ENCODE measurements around the gene DNAH2.

DNAH2 gene

GRCh38 chr17:7702776-7703175 is 14.8 kb upstream of the DNAH2 start:
- DNase-seq (ENCODE audit: low read depth, low spot score): no peak

DNA sequence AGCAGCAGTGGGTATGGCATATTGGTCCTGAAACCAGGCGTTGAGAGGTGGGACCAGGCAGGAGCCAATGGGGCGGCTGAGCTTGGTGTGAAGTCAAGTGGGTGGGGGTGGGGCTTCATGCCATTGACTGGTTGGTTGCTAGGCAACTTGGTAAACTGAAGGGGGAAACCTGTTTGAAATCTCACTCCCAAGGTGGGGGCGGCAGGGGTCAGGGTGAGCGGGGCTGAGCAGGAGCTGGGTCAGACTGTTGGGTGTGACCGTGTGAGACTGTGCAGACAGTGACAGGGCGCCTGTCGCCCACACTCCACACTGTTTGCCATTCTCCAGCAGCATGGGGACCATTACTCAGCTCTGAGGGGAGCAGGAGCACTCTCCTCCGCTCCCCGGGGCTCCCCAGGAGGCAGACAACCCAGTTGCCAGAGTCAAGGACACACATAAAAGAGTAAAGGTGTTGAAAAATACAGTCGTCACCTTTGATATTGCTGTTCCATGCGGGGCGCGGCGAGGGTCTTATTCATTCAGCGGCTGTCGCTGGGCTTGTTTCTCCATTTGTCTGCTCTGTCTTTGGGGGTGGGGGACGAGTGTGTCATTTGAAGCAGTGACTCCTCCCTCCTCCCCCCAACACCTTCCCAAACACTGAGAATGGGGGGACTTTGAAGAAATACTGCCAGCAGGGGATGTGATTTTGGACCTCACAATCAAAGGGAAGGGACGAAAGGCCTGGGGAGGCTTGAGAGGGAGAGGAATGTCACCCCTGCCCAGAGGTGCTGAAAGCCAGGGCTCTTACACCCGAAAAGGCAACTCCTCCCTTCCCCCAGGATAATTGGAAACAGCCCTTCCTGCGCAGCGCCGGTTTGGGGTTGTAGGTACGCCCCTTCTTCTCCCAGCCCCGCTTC is 13.7 kb upstream of the DNAH2 start:
- DNase-seq (ENCODE audit: low read depth, low spot score): no peak

- no peak for DNase-seq (ENCODE audit: low read depth, low spot score)
These were observed 12.8 kb upstream of the DNAH2 start, which contains the start of gene EFNB3 for GRCh38 chr17:7704601-7705268. TSS of gene EFNB3 (plus strand) at chr17:7705202. CDS start at chr17:7705599, 397 bp downstream.

DNA sequence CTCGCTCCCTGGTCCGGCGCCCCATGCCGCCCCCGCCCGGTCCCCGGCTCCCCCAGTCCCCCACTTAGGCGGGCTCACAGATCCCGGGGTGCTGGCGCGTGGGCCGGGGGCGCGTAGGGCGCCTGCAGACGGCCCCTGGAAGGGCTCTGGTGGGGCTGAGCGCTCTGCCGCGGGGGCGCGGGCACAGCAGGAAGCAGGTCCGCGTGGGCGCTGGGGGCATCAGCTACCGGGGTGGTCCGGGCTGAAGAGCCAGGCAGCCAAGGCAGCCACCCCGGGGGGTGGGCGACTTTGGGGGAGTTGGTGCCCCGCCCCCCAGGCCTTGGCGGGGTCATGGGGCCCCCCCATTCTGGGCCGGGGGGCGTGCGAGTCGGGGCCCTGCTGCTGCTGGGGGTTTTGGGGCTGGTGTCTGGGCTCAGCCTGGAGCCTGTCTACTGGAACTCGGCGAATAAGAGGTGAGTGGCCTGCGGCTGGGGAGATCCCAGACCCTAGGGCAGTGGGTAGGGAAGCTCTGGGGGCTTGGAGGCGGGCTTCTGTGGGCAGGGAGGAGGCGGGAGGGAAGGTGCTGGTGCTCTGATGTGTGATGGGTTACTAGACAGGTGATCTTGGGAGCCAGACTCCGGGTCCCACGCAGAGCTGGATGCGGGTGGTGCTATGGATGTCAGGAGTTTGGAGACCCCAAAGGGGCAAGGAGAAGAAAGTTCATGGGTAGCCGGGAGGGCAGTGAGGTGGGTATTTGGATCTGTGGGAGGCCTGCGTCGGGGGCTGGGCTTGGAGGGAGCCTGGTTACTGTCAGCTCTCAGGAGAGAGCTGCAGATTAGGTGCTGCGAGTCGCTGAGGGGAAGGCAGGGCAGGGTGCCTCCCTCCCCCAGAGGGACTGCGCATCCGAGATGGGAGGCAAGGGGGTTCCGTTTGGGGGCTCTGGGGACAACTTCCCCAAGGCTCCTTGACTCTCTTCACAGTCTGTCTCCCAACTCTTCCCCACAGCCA is 12.0 kb upstream of the DNAH2 start:
- no peak for DNase-seq (ENCODE audit: low read depth, low spot score)

DNA sequence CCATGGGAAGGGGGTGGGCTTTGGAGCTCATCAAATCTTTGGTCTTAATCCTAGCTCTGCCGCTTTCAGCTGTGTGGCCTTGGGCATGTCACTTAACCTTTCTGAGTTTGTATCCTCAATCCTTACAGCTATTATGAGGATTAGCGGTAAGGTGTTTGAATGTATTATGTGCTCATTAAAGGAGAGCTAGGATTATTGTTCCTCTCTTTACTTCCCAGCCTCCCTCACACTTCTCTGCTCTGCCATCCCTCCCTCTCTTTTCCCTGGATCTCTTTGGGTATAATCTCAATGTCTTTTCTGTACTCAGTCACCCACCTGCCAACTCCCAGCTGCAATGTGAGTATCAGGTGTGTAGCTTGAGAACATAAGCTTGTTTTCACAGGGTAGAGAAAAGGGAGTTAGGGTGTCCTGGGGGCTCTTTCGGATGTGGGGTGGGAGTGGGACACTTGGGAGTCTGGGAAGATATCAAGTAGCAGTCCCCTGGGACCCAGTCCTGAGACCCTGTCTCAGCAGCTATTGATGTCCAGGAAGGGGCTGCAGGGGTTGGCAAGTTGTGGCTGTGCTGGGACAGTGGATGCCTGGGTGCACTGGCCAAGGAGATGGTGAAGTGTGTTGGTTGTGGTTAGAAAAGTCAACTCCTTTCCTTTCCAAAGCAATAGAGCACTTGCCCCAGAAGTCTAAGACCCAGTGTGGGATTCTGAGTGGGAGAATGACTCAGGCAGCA is 10.8 kb upstream of the DNAH2 start:
- DNase-seq (ENCODE audit: low read depth, low spot score): no peak

GRCh38 chr17:7707446-7707845 is 10.1 kb upstream of the DNAH2 start:
- DNase-seq (ENCODE audit: low read depth, low spot score): no peak

DNA sequence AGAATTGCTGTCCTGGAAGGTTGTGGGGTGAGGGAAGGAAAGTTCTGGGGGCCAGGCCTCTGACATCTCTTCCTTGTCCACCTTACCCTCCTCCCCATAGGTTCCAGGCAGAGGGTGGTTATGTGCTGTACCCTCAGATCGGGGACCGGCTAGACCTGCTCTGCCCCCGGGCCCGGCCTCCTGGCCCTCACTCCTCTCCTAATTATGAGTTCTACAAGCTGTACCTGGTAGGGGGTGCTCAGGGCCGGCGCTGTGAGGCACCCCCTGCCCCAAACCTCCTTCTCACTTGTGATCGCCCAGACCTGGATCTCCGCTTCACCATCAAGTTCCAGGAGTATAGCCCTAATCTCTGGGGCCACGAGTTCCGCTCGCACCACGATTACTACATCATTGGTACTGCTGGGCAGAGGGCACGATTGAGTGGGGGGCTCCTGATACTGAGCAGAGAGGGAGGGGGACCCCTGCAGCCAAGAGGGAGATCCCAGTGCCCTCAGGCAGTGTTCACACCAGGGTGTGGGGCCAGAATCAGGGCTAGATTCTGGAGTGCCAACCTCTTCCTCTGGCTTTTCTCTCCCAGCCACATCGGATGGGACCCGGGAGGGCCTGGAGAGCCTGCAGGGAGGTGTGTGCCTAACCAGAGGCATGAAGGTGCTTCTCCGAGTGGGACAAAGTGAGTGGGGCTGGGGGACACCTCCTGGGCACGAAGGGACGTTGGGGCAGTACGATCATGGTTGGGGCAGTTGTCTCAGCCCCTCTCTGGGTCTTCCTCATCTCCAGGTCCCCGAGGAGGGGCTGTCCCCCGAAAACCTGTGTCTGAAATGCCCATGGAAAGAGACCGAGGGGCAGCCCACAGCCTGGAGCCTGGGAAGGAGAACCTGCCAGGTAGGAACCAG is 9.4 kb upstream of the DNAH2 start:
- DNase-seq (ENCODE audit: low read depth, low spot score): no peak

DNA sequence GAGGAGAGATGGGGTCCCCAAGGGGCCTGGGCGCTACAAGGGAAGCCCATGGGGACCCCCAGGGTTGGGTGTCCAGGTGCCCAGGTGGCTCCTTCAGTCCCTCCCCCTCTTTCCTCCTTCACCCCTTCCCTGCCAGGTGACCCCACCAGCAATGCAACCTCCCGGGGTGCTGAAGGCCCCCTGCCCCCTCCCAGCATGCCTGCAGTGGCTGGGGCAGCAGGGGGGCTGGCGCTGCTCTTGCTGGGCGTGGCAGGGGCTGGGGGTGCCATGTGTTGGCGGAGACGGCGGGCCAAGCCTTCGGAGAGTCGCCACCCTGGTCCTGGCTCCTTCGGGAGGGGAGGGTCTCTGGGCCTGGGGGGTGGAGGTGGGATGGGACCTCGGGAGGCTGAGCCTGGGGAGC is 8.5 kb upstream of the DNAH2 start:
- DNase-seq (ENCODE audit: low read depth, low spot score): no peak

GRCh38 chr17:7710301-7710700 is 7.2 kb upstream of the DNAH2 start:
- no peak for DNase-seq (ENCODE audit: low read depth, low spot score)

DNA sequence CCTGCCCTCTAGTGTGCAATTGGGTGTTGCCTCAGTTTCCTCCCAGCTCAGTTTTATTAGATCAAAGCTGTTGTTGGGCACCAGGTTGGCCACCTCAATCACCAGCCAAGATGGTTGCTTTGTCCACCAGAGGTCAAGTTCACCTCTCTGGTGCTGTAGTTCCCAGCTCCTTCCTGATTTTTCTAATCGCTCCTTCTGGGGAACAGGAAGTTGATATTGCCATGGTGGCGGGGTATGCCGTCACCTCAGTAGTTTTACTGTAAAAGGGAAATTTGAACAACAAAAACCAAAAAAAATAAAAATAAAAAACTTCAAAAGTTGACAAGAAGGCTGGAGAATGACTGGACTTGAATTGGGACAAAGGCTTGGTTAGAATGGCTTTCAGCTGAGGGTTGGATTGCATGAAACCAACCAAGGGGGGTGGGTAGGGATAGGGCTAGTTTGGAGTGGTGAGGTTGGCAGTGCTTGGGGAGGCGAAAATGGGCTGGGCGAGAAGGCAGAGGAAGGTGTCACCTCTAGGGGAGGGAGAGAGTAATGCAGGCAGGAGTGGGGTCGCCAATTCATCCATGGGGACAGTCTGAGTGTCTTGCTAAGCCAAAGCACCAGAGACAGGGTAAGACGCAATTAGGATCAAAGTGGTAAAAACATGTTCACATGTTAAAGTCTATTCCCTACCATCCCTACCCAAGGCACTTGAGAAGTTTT is 6.3 kb upstream of the DNAH2 start:
- DNase-seq (ENCODE audit: low read depth, low spot score): no peak

DNA sequence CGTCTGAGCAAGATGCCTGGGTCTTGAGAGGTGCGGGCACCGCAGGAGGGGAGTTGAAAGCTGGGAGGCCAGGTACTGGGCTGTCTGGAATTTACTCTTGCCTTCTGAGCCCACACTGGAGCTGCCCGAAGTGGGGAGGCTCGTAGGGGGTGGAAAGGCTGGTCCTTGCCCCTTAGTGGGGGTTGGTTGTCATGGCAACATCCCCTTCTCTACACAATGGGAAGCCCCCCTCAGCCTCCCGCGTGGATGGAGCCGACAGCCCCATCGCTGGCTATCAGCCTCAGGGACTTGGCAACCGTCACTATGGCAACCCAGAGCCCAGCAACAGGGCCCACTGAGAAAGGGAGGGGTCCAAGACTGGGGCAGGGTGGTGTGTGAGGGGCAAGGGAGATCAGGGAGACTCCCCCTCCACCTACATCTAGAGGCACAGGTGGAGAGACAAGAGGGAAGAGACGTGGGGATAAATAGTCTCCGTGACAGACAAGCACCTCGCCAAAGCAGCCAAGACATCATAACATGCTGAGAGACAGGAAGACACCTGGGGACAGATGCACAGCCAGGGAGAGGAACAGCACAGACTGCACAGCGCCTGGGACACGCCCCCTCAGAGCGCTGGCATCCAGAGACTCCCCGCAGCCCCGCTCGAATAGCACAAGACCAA is 5.3 kb upstream of the DNAH2 start:
- no peak for DNase-seq (ENCODE audit: low read depth, low spot score)

- DNase-seq (ENCODE audit: low read depth, low spot score): no peak
These were observed 3.8 kb upstream of the DNAH2 start for GRCh38 chr17:7713782-7714181.

DNA sequence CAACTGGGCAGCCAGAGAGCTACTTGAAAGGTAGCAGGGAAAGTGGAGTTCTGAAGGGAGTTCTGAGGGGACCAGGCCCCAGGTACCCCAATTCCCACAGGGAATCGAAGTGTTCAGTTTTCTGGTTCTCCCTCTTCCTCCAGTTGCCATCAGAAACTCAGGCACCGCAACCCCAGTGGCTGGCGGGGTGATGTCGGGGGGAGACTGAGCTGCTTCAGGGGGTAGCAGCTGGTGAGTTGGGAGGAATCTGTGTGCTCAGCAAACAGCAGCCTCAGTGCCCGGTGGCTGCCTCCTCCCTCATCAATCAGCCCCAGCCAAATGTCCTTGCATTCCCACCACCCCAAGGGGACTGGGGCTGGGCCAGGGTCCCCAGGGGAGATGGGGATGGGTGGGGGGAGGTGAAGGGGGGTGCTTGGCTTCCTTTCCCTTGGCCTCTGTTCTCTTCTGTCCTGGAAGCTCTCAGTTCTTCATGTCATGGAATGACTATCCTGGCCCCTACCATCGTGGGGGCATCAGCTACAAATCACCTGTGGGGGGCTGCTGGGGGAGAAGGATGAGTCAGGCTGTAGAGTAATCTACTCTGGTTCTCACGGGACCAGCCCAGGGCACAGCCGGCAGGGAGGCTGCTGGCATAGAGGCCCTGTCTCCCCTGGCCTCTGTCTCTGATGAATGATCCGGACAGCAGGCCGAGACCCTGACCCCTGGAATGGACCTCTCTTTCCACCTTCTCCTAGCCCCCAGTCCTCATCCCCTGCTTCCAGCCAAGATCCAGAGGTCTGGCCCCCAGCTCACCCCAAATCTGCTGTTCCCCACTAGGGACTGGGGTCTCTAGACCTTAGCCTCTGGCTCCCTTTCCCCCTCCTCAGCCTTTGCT is 2.6 kb upstream of the DNAH2 start:
- no peak for DNase-seq (ENCODE audit: low read depth, low spot score)

DNA sequence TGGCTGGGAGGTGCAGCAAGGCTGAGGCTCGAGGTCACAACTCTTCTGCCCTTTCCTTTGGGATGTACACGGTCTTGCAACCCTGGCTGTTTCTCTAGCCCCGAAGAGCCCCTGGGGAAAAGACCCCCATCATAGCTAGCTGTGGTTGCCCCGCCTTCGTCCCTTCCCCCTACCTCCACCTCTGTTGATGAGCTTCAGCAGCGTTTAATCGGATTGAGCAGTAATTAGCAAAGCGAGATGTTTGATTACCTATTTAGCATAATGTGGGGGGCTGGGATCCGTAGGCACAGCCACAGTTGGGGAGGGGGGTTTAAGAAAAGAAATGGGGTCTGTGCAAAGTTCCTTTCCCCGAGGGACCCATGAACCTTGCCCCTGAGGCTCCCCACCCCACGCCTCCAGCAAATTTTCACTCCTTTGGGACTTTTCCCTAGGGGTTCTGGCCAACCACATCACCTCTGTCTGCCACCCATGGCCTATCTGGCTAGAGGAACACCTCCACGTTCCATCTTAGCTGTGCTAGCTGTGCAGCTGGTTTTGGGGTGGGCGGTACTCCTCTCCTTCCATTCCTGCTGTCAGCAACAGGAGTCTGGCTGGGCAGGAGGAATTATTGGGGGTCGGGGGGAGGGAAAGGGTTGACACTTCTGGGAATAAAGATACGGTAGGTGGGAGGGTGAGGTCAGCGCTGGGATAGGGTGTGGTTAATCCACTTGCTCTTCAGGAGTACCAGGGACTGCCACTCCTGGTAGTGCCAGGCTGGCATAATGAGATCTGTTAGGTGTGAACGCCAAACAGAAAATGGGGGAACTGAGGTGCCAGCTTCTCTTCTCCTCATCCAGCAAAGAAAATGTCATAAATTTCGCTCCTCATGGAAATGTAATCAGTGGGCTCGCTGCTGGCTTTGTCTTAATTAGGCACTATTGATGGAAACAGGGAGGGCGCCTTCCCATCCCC is 1.3 kb upstream of the DNAH2 start:
- DNase-seq (ENCODE audit: low read depth, low spot score): no peak

DNA sequence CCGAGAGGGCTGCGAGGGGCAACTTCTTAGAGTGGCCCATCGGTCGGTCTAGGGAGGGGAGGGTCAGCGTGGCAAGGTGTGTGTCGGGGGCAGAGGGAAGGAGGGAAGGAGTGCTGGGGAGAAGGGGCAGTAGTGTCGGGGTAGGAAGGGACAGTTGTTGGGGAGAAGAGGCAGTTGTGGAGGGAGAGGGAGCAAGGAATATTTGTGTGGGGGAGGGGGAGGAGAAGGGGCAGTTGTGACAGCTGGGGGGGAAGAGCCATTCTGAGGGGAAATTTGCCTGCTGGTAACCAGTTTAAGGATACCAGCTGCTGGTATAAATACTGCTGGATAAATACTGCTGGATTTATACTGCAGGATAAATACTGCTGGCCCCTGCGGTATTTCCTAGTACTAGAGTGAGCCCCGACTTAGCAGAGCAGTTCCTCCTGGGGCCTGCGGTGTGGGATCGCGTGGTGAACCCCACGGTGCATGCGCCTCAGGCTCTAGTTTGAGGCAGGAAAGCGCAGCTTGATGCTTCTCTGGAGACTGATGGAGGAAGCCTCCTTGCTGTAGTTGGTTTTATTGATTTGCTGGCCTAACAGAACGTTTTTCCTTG is 309 bp downstream of the DNAH2 start:
- DNase-seq (ENCODE audit: low read depth, low spot score): no peak

DNA sequence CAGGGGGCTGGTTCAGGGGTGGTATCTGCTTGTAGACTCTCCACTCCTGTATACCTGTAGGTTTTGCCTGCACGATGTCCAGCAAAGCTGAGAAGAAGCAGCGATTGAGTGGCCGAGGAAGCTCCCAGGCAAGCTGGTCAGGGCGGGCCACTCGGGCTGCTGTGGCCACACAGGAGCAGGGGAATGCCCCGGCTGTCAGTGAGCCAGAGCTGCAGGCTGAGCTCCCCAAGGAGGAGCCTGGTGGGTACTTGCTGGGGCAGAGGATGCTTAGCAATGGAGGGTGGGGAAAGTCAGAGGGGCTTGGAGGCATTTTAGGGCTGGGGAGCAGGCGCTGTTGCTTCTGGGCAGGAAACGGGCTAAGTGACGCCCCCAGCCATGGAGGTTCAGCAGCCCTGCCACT is 2.1 kb downstream of the DNAH2 start:
- no peak for DNase-seq (ENCODE audit: low read depth, low spot score)
